ENCODE data around the gene AP1B1.
"Not testable (repeated sequence)": the region's sequence is repeated elsewhere in the genome, so short reads cannot be mapped to it uniquely, and the experiment has no call there.

AP1B1 gene

DNA sequence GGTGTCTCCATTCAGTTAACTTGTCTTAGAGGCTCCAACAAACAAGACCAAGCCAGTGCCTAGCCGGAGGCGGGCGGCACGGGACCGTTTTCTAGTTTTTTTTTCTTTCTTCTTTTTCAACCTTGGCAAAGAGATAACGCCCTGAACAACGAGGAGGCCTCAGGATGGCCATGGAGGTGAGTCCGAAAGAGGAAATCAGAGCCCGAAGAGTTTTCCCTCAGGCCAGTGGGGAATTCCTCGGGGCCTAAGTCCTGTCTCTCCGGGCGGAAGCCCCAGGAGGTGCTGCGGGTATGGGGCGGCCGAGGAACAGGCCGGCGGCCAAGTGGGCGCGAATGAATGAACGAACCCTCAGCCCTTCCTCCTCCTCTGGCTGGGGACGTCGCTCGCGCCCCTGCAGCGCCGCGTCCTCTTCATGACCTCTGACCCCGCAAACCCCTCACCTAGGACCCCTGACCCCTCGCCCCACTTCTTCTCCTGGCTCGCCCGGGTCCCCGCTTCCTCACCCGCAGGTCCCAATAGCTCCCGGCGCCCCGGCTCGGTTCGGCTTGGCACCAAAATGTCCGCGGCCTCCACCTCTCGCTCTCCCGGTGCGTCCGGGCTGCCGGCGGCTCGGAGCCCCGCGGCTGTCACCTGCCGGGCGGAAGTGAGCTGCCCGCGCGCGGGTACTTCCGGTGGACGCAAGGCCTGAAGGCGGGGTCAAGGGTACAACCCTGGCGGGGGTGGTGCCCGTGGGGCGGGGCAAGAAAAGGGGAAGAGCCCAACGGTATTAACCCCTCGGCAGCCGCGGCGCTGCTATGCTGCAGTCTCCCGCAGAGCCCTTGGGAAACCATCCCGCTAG, at the start of gene AP1B1:
Gene AP1B1 (minus strand): TSS at position 650 of the 838 bp plus-strand sequence. CDS start 21,327 bp downstream, outside the sequence.
- peak; percentile 97 for DNase-seq

- no peak for DNase-seq
Measured at GRCh38 chr22:29435236-29436136, 47.1 kb upstream of the AP1B1 start.

DNA sequence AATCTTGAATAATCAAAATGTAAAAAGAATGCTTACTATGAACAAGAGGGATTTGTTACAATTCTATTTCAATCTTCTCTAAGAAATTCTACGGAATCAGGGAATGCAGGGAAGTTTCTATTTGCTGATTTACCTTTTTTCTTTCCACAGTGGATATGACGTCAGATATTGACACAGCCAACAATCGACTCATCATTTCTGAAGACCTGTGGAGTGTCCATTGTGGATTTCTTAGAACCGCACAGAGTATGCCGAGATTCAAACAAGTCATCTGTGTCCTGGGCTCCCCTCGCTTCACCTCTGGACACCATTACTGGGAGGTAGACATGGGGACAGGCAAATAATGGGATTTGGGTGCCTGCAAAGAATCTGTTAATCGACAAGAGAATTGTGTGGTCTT, 45.9 kb upstream of the AP1B1 start:
- DNase-seq, result no peak

DNA sequence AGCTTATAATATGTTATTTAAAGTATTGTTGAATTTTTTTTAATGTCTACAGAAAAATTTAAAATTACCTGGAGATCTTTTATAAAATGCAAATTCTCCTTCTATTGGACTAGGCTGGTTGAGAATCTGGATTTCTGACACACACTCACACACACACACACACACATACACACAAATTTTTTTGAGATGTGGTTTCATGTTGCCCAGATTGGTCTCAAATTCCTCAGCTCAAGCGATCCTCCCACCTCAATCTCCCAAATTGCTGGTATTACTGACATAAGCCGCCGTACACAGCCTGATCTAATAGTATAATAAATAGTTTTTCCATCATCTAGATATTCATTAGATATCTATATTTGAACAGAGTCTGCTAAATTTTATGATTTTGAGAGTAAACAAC, 45.5 kb upstream of the AP1B1 start:
- DNase-seq, result no peak

- peak; percentile 49 for DNase-seq
Measured at GRCh38 chr22:29431986-29432385, 43.6 kb upstream of the AP1B1 start.

GRCh38 chr22:29427176-29427760, 38.9 kb upstream of the AP1B1 start:
- peak; percentile 20 for DNase-seq

DNA sequence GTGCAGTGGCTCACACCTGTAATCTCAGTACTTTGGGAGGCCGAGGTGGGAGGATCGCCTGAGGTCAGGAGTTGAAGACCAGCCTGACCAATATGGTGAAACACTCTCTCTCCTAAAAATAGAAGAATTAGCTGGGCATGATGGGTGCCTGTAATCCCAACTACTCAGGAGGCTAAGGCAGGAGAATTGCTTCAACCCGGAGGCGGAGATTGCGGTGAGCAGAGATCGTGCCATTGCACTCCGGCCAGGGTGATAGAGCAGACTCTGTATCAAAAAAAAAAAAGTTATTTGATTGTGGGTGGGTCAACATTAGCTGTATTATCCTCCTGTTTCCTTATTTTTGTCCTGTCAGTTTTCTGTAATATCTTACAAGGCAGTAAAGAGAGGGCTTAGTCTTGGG, 38.1 kb upstream of the AP1B1 start:
- peak; percentile 20 for DNase-seq

GRCh38 chr22:29418704-29419103, 30.3 kb upstream of the AP1B1 start:
- not testable (repeated sequence) for DNase-seq

- peak; percentile 12 for DNase-seq
Measured at GRCh38 chr22:29414951-29415591, 26.7 kb upstream of the AP1B1 start.

GRCh38 chr22:29412772-29413171, 24.4 kb upstream of the AP1B1 start:
- DNase-seq, result peak; percentile 37

- DNase-seq, result not testable (repeated sequence)
Measured at GRCh38 chr22:29411569-29412211, 23.3 kb upstream of the AP1B1 start.

DNA sequence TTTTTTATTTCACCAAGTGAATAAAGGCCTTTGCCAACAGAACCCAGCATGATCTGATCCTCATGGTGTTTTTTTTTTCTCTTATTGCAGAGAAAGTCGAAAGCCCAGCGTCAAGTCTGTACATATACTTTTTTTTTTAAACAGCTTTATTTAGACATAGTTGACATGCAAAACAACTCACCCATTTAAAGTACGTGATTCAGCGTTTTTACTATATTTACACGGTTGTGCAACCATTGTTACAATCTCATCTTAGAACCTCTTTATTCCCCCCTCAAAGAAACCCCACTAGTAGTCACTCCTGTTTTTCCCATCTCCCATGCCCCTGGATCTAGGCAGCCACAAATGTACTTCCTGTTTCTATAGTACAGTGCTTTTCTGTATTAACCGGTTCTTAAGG, 20.6 kb upstream of the AP1B1 start:
- no peak for DNase-seq

DNA sequence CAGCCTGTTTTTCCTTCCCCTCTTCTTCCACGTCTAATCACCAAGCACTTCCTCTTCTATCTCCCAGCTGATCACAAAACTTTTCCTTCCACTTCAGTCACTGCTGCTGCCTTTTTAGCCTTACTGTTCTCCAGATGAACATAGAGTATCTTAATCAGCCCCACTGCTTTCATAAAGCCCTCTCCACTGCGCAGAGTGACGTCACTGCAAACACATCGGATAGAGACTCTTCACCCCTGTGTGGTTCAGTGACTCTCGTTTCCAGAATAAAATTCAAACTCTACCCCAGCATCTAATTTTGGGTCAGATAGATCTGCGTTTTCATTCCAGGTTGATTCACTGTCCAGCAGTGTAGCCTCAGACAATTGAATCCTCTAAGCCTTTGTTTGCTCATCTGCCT, 13.2 kb upstream of the AP1B1 start:
- peak; percentile 18 for DNase-seq

GRCh38 chr22:29400576-29400975, 12.2 kb upstream of the AP1B1 start:
- DNase-seq, result no peak

- DNase-seq, result no peak
Measured at GRCh38 chr22:29397791-29398190, 9.4 kb upstream of the AP1B1 start.

DNA sequence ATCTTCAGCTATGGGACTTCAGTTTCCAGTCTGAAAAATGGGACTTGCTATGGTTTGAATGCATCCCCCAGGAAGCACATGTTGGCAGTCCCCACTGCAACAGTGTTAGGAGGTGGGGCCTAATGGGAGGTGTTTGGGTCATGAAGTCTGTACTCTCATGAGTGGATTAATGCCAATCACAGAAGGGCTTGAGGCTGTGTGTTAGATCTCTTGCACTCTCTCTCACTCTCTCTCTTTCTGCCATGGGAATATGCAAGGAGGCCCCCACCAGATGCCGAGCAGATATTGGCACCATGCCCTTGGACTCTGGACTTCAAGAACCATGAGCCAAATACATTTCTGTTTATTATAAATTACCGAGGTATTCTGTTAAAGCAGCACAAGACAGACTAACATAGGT, 7.8 kb upstream of the AP1B1 start:
- peak; percentile 12 for DNase-seq

DNA sequence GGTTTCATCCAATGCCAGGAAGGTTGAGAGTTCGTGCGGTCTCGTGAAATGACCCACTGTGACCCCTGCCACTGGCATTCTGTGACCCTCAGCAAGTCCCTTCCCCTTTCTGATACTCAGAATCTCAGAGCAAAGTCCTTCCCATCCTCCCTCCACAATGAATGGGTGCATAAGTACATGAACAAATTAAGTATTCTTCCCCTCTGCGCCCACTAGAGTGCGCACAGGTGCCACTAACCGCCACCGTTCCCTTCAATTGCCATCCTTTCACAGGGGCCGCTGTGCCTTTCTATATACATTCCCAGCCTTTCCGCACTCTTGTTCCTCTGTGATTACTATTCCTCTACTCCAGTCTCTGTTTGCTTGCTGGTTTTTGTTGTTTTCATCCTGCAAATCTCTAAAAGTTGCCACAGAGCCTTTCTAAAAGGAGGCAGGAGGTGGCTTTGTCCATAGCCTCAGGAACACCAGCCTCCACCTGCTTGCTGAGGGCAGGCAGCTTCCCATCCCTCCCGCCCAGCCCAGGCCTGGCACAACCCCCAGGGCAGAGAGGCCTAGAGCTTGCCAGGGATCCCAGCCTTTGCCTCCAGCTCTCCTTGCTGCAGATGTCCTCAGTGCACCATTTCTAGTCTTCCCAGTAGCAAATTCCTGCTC, 6.7 kb upstream of the AP1B1 start:
- DNase-seq, result peak; percentile 82

GRCh38 chr22:29393019-29393608, 4.7 kb upstream of the AP1B1 start:
- DNase-seq, result peak; percentile 45

DNA sequence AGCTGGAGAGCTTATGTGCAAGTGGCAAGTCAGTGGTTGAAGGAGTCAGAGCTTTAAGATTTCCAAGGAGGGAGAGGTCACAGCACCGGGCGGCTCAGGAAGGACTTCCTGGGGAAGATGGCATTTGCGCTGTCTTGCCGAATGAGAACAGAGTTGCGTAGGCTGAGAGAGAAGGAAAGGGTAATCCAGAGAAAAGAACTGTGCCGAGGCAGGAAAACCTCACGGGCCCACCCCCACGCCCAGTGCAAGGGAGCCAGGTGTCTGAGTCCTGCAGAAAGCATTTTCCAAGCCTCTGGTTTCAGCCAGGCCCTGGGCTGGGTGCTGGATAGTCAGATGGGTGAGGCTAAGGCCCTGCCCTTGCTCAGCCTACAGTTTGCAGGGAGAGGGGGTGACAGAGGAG, 3.2 kb upstream of the AP1B1 start:
- DNase-seq, result no peak

DNA sequence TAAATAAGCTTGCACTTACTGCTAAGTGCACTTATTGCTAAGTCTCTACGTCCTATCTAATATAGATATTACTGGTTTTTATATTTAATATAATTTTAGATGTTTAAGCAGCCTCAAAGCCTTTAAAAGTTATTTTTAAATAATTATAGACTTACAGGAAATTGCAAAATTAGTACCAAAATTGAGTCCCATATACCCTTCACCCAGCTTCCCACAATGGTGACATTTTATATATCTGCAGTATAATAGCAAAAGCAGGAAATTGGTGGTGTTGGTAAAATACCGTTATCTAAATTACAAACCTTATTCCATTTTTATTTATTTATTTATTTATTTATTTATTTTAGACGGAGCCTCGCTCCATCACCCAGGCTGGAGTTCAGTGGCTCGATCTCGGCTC, 1.9 kb upstream of the AP1B1 start:
- no peak for DNase-seq

GRCh38 chr22:29388759-29389090, 355 bp upstream of the AP1B1 start:
- no peak for DNase-seq

DNA sequence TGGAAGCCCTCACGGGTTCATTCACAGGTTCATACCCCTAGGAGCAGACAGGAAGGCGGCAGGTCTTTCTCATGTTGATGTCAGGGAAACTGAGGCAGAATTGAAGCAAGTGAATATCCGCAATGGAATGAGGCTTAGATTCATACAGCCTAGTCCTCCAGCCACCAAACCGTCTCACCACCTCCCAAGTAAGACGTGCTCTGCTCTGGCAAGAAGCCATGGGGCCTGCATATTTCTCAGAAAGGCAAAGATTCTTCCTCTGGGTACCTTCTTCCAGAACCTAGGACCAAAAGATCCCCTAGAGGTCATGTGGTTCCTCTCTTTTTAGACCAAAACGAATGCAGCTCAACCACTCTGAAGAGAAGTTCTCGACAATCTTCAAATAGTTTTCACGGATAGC, 1.7 kb downstream of the AP1B1 start:
- DNase-seq, result no peak

All from islet precursor cell (in vitro differentiated cells).